ENCODE results near the gene TMEM132E. TPM values are rescaled to one million over a fixed set of nuclear protein-coding genes. Genes with fewer than 3 reads are reported as not detected.

The TMEM132E gene
- total RNA-seq, 2 donors from 2014 or later: 0.42 to 0.67 TPM

DNA sequence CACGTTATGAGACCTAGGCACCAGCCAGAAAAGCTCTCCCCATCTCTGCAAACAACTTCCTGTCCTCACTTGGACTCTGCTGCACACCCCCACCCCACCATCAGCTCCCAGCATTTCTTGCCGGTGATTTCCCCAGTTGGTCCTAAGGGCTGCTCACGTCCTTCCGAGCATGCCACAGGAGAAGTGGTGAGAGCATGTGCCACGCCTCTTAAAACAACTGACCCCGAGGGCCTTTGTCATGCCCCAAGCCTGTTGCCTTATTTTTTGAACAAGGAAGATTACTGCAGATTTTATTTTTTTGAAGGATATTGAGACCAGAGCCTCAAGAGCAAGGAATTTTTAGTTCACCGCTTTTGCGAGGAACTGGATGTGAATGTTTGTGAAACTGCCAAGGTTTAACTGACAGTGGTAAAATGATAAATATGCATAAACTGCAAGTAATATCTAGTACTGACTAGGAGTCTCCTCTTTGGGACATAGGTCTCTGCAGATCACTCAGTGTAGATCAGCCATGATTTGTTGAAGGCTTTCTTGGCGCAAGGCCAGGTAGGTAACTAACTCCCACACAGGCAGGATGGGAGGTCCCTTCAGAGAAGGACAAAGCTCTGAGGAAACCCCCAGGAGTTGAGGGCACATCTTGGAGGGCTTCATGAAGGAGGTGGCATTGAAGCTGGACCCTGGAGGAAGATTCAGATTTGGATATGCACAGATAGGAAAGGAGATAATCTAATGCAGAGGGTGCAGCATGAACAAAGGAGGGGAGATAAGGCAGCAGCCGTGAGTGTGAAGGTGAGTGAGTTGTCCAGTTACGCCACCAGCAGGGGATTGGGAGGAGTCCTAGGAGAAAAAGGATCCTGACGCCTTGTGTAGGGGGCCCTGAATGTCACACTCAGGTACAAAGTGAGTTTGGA lies 44.7 kb downstream of the TMEM132E start:
- DNase-seq (ENCODE audit: low spot score): no peak
- intact Hi-C loops (cut with DNase I): no loop called here

DNA sequence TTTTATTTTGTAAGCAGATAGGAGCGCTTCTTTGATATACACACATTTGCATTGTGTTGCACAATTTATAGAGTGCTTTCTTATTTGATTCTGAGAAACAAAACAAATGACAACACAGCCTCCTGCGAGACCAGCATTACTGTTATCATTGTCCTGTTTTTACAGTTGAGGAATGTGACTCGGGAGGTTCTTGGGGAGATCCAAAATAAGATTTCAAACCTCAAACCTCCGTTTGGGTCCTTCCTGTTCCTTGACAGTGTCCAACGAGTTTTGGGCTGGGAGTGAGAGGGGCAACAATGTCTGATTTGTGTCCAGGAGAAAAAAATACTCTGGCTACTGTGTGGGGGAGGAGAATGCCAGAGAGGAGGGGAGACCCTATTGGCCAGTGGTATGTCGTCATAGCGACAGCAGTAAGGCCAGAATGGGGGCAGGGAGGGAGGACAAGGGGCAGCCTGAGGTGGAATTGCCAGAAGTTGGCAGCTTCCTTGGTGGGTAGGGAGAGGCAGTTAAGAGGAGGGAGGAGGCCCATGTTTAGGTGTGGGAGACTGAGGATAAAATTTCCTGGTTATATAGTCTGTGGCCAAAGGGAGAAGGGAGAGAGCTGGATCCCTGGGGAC lies 45.5 kb downstream of the TMEM132E start:
- DNase-seq (ENCODE audit: low spot score): no peak
- intact Hi-C loops (cut with DNase I): loop anchor here in 1 of 2 donors (1.0 kb wide), 1 partner anchor 27 kb away; no protein-coding TSS in a partner anchor

DNA sequence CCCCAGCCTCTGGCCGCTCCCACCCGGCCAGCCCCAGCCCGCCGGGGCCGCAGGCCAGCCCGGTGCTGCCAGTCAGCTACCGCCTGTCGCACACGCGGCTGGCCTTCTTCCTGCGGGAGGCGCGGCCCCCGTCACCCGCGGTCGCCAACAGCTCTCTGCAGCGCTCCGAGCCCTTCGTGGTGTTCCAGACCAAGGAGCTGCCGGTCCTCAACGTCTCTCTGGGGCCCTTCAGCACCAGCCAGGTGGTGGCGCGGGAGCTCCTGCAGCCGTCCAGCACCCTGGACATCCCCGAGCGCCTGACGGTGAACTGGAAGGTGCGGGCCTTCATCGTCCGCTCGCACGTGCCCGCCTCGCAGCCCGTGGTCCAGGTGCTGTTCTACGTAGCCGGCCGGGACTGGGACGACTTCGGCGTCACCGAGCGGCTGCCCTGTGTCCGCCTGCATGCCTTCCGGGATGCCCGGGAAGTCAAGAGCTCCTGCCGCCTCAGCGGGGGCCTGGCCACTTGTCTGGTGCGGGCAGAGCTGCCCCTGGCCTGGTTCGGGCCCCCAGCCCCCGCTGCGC lies 46.8 kb downstream of the TMEM132E start:
- no peak for DNase-seq (ENCODE audit: low spot score)
- intact Hi-C loops (cut with DNase I): no loop called here

DNA sequence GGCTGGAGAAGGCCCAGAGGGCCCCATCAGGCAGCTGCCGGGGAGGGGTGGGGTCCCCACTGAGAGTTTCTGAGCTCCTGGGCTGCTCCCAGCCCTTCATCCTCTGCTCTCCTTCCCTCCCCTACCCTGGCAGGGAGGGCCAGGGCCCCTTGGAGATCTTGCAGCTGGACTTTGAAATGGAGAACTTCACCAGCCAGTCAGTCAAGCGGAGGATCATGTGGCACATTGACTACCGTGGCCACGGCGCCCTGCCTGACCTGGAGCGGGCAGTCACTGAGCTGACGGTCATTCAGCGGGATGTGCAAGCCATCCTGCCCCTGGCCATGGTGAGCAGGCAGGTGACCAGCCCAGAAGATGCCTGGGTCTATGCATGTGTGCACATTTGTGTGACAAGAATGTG lies 49.5 kb downstream of the TMEM132E start:
- intact Hi-C loops (cut with DNase I): no loop called here

DNA sequence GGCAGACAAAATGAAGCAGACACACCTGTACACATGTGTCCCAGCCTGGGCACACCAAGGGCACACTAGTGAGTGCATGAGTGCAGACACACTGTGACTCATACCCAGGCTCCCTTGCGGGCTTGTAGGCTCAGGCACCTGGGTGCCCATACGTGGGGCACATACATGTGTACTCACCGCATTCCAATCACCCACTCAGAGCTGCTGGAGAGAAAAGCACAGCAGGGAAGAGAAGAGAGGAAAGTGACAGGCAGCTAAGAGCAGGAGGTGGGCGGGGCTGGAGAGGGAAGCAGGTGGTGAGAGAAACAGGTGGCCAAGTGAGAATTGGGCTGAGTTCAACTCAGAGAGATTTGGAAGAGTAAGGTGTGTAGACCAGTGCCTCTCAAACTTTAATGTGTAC lies 54.0 kb downstream of the TMEM132E start:
- intact Hi-C loops (cut with DNase I): loop anchor here in 1 of 2 donors (10.0 kb wide), 1 partner anchor 89 kb away; no protein-coding TSS in a partner anchor

More for the DNA sequence above, 49.5 kb downstream of the TMEM132E start:
- DNase-seq (ENCODE audit: low spot score): no peak

DNA sequence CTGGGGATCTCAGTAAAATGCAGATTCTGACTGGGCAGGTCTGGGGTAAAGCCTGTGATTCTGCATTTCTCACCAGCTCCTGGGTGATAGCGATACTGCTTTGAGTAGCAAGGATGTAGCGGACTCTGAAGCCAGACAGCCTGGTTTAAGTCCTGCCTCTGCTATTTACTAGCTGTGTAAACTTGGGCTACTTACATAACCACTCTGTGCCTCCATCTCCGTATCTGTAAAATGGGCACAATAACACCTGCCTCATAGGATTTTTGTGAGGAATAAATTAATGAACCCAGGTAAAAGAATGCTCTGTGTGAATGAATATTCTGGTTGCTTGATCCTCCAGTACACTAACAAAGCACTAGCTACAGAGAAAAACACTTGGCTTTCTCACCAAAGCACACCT lies 54.4 kb downstream of the TMEM132E start:
- intact Hi-C loops (cut with DNase I): loop anchor here in 1 of 2 donors (10.0 kb wide), 1 partner anchor 89 kb away; no protein-coding TSS in a partner anchor

More for the DNA sequence above, 54.0 kb downstream of the TMEM132E start:
- DNase-seq (ENCODE audit: low spot score): no peak

DNA sequence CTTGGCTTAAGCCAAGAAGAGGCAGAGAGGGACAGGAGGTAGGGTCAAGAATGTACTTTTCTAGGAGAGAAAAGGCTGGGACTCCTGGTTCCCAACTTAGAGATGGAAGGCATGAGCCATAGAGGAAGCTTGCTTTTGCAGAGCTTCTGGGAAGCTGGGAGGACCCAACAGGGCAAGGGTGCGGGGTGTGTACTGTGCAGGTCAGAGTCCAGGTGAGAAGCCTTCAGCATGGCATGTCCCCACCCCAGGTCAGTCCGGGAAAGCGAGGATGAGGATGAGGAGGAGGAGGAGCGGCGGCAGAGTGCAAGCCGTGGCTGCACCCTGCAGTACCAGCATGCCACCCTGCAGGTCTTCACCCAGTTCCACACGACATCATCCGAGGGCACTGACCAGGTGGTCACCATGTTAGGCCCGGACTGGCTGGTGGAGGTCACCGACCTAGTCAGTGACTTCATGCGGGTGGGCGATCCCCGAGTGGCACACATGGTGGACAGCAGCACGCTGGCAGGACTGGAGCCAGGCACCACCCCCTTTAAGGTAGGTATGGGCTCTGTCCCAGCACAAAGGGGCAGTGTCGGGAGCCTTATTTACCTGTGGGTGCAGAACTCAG lies 55.3 kb downstream of the TMEM132E start:
- no peak for DNase-seq (ENCODE audit: low spot score)
- intact Hi-C loops (cut with DNase I): loop anchor here in 1 of 2 donors (5.0 to 10.0 kb wide), 2 partner anchors 90 to 212 kb away; no protein-coding TSS in a partner anchor

More for the DNA sequence above, 54.4 kb downstream of the TMEM132E start:
- no peak for DNase-seq (ENCODE audit: low spot score)

DNA sequence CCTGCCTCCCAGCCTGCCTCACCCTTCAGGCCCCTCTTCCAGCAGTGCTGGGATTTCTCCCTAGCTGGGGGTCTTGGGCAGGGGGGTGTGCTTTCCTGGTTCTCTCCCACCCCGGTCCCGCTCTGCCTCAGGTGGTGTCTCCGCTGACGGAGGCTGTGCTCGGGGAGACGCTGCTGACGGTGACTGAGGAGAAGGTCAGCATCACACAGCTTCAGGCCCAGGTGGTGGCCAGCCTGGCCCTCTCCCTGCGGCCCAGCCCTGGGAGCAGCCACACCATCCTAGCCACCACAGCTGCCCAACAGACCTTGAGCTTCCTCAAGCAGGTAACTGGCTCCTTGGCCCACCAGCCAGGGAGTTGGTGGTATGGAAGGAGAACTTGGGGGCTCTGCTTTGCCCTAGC lies 56.5 kb downstream of the TMEM132E start:
- DNase-seq (ENCODE audit: low spot score): no peak
- intact Hi-C loops (cut with DNase I): loop anchor here in 1 of 2 donors (5.0 to 10.0 kb wide), 2 partner anchors 91 to 214 kb away; no protein-coding TSS in a partner anchor

DNA sequence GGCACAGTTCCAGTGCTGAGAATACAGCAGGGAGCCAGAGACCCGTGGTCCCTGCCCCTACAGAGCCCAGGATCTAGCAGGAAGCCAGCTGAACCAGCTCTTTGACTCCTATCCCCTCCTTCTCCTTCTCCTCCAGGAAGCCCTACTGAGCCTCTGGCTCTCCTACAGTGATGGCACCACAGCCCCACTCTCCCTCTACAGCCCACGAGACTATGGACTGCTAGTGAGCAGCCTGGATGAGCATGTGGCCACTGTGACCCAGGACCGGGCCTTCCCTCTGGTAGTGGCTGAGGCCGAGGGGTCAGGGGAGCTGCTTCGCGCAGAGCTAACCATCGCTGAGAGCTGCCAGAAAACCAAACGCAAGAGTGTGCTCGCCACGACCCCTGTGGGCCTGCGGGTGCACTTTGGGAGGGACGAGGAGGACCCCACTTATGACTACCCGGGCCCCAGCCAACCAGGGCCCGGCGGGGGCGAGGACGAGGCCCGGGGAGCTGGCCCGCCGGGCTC lies 57.7 kb downstream of the TMEM132E start:
- intact Hi-C loops (cut with DNase I): loop anchor here in 1 of 2 donors (5.0 to 10.0 kb wide), 2 partner anchors 92 to 215 kb away; no protein-coding TSS in a partner anchor
- no peak for DNase-seq (ENCODE audit: low spot score)

DNA sequence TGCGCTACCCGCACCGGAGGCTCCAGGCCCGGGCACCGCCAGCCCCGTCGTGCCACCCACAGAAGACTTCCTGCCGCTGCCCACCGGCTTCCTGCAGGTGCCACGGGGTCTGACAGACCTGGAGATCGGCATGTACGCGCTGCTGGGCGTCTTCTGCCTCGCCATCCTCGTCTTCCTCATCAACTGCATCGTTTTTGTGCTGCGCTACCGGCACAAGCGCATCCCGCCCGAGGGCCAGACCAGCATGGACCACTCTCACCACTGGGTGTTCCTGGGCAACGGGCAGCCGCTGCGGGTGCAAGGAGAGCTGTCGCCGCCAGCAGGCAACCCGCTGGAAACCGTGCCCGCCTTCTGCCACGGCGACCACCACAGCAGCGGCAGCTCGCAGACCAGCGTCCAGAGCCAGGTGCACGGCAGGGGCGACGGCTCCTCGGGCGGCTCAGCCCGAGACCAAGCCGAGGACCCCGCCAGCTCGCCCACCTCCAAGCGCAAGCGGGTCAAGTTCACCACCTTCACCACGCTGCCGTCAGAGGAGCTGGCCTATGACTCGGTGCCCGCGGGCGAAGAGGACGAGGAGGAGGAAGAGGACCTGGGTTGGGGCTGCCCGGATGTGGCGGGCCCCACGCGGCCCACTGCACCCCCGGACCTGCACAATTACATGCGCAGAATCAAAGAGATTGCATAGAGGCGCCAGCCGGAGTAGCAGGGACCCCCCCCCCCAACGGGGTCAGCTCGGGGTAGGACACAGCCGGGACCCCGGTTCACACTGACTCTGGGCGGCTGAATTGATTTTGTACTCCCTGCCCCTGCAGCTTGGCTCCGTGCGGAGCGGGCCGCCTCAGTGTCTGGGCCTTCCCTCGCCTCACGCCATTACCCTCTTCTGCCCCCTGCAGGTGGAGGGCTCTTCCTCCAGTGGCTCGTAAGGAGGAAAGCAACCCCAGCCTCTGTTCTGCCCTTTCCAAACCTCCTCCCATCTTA lies 58.5 kb downstream of the TMEM132E start:
- intact Hi-C loops (cut with DNase I): loop anchor here in 1 of 2 donors (5.0 to 10.0 kb wide), 2 partner anchors 93 to 216 kb away; no protein-coding TSS in a partner anchor
- DNase-seq (ENCODE audit: low spot score): peak; percentile 91

DNA sequence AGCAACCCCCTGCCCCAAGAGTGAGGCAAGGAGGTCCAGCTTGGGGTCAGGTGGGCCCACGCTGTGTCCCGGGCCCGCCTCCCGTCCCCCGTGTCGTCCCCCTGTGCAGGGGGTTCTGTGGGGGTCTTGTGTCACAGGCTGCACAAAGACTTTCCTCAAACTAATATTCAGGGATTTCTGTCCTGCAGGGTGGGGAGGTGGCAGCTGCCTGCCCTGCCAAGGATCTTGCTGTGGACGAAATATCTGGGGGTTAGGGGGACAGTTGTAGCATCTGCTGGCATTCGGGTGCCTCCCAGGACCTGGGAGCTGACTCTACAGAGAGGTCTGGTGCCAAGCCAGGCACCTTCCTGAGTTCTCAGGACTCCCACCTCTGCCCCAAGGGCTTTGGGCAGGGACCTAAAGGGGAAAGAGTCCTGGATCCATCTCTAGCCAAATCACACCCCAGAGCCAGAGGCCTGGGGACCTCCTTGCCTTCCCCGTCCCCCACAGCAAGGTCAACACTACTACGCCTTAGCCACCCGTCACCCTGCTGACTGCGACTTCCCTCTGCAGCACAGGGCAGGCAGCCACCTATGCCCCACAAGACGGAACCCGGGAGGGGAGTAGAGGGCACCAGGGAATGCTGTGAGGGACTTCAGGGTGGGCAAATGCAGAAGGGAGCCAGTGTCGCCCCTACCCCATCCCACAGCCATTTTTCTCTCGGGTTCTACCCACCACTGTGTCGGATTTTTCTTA lies 59.3 kb downstream of the TMEM132E start:
- no peak for DNase-seq (ENCODE audit: low spot score)

DNA sequence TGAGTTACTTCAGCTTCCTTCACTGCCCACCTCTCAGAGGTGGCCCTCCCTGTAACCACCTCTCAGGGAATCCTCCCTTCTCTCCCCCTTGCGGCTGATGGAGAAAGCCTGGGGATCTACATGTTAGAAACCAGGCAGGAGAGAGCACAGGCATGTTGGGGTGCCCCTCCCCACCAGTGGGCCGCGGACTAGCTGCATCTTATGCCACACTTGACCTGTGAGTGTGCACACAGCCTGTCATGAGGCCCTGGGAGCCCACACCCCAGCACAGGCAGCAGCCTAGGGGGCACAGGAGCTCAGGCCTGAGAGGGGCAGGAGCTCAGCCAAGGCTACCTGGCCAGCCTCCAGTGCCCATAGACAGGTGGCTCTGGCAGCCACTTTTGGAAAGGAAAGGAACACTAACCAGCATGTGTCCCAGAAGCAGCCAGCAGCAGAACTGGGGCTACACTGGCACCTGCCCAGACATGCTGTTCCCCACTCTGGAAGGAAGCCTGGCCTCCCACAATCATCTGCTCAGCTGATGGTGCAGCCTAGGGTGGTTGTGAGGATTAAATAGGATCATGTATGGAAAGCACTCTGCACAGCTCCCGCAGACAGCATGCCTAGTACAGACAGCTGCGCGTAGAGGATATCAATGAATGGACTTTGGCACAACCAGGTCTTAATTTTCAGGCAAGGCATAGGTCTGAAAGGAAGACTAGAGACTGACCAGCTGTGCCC lies 60.5 kb downstream of the TMEM132E start:
- intact Hi-C loops (cut with DNase I): loop anchor here (5.0 to 10.0 kb wide), 2 partner anchors 95 to 218 kb away; no protein-coding TSS in a partner anchor
- DNase-seq (ENCODE audit: low spot score): no peak

More for the DNA sequence above, 59.3 kb downstream of the TMEM132E start:
- intact Hi-C loops (cut with DNase I): loop anchor here in 1 of 2 donors (5.0 to 10.0 kb wide), 2 partner anchors 94 to 216 kb away; no protein-coding TSS in a partner anchor

DNA sequence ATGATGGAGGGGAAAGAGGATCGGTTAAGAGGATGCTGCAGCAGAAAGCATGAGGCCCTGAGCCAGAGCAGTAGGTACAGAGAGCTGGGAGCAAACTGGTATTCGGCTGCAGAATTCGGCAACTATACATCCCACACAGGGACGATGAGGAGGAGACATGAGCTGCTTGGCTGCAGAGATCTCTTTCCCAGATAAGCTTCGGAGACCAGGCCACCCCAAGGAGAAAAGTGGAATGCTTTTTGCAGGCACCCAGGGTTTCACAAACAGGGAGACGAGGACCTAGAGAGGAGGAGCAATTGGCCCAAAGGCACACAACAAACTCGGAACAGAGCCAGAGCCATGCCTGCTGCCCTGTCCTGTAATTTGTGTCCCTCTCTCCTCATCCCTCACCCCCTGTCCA lies 62.0 kb downstream of the TMEM132E start:
- no peak for DNase-seq (ENCODE audit: low spot score)
- intact Hi-C loops (cut with DNase I): loop anchor here in 1 of 2 donors (10.0 kb wide), 1 partner anchor 97 kb away; no protein-coding TSS in a partner anchor

DNA sequence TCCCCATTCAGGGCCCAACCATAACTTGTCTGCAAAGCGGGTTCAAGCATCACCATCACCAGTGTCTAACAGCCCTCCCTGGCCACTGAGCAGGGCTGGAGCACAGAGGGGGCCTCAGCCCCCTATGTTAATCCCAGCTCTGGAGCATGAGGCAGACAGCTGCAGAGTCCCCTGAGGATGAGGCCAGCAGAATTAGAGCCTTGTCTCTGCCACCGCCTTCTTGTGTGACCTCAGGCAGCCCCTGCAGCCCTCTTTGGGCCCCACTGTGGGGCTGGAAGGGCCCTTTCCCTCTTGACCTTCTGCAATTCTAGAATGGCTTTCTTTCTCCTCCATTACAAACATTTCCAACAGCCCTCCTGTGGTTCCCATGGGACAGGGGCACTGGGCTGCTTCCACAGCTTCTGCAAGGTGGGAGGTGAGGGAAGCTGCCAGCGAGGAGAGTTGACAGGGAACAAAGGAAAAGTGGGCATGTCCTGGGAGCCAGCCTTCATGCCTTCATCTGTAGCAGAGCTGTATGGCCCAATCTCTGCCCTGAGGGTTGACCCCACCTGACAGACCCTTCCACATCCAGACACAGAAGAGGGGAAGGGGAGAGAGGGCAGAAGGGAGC lies 65.7 kb downstream of the TMEM132E start:
- intact Hi-C loops (cut with DNase I): loop anchor here in 1 of 2 donors (10.0 kb wide), 1 partner anchor 100 kb away; no protein-coding TSS in a partner anchor
- peak; percentile 52 for DNase-seq (ENCODE audit: low spot score)

DNA sequence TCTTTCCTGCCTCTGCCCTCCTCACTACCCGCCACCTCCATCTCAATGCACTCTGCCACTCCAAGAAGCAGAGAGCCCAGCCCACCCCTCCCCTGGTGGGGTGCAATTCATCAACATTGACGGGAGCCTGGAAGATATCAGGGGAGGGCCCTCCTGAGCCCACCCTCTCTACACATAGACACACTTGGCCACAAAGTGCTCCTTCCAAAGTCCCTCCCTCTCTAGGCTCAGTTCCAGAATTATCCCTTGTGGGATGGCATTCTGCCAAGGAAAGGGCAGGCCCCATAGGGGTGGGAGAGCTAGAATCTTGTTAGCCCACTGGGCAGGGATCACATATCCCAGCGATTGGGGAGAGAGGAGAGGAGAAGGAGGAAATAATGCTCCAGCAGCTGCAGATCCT lies 66.2 kb downstream of the TMEM132E start:
- intact Hi-C loops (cut with DNase I): loop anchor here in 1 of 2 donors (10.0 kb wide), 1 partner anchor 101 kb away; no protein-coding TSS in a partner anchor
- DNase-seq (ENCODE audit: low spot score): no peak

DNA sequence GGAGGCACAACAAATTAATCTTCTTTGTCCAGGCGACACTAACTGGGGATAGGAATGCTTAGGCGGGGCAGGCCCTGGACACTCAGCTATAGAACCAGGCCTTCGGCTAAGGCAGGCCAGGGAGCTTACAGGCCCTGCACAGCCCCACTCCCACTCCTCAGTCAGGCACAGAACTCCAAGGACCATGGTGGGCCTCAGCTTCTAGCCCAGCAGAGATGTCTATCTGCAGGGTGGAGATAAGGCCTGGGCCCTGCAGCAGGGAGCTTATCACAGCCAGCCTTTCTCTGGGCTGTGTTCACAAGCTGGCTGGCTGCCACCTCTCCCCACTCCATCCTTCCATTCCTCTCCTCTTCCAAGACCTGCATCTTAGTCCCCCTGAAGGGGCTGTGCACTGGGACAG lies 68.1 kb downstream of the TMEM132E start:
- intact Hi-C loops (cut with DNase I): loop anchor here in 1 of 2 donors (10.0 kb wide), 1 partner anchor 103 kb away; no protein-coding TSS in a partner anchor
- no peak for DNase-seq (ENCODE audit: low spot score)
